ENCODE data around the gene MKRN2. TPM values are rescaled to one million over a fixed set of nuclear protein-coding genes. Genes with fewer than 3 reads are reported as not detected.
A peak's percentile ranks its signal among the peaks of the same experiment; 100 is the strongest.

MKRN2 gene
- total RNA-seq, 5 donors from 2014 or later (not counting 1 experiment from before 2014, with no cell fraction given) = 22.2 to 31.7 (median 27.5) TPM

GRCh38 chr3:12559520-12559919, 2.6 kb downstream of the MKRN2 start:
- H3K4me3 ChIP-seq (ENCODE audit: control insufficient read depth in 1 of 2, extremely low read depth in 1 of 2, low read length in 1 of 2) = no peak overlapping the region
- Mint-ChIP-seq H3K27me3 (peaks cover 10 to 19% of the 10 kb centered on the region in 2 donors), H3K36me3 (peaks cover 3% of the 10 kb centered on the region), H3K4me3 (peak overlapping the region in 1 of 3 donors; percentile 95), H3K4me1 (peaks cover 65 to 68% (median 67%) of the 10 kb centered on the region in 3 donors), H3K27ac (no peak overlapping the region), H3K9me3 (no peaks in the 10 kb centered on the region)
- WGBS (ENCODE audit: insufficient coverage) = 90% methylated on average over 2 of the region's 3 CpGs
- DNase-seq = no peak
- H3K4me1 ChIP-seq (ENCODE audit: control insufficient read depth in 1 of 2, extremely low read depth in 1 of 2, insufficient read depth in 2 of 2, low read length in 2 of 2) = peaks cover 16 to 17% of the 10 kb centered on the region in 2 experiments
- ChIA-PET POLR2A (no interaction called here), CTCF (no interaction called here)
- H3K27me3 ChIP-seq (replicated peaks in 1 of 2; ENCODE audit: control insufficient read depth in 2 of 2, extremely low read depth in 1 of 2, insufficient read depth in 2 of 2, low read length in 1 of 2) = peaks cover 0 to 16% of the 10 kb centered on the region in 2 experiments
- H3K36me3 ChIP-seq (ENCODE audit: control insufficient read depth in 2 of 2, extremely low read depth in 1 of 2, insufficient read depth in 1 of 2, low read length in 1 of 2) = no peaks in the 10 kb centered on the region
- H3K27ac ChIP-seq (ENCODE audit: low read length) = no peak overlapping the region
- H3K9me3 ChIP-seq = no peaks in the 10 kb centered on the region
- ATAC-seq (replicated peaks in 1 of 4) = no peak

GRCh38 chr3:12560505-12561190, 3.8 kb downstream of the MKRN2 start:
- H3K4me3 ChIP-seq (ENCODE audit: control insufficient read depth in 1 of 2, extremely low read depth in 1 of 2, low read length in 1 of 2) = no peak overlapping the region
- H3K27ac Mint-ChIP-seq = peak overlapping the region in 1 of 2 donors; percentile 71
- POLR2A ChIA-PET = no interaction called here
- DNase-seq = no peak
- peaks cover 4 to 8% of the 10 kb centered on the region in 2 donors for H3K27me3 Mint-ChIP-seq
- H3K36me3 ChIP-seq (ENCODE audit: control insufficient read depth in 2 of 2, extremely low read depth in 1 of 2, insufficient read depth in 1 of 2, low read length in 1 of 2) = no peaks in the 10 kb centered on the region
- peaks cover 16 to 17% of the 10 kb centered on the region in 2 experiments for H3K4me1 ChIP-seq (ENCODE audit: control insufficient read depth in 1 of 2, extremely low read depth in 1 of 2, insufficient read depth in 2 of 2, low read length in 2 of 2)
- peak overlapping the region in 1 of 3 donors; percentile 1 for H3K4me3 Mint-ChIP-seq
- CTCF ChIA-PET = interaction anchor here in 1 of 2 donors (1.3 kb wide), 1 partner anchor 9 kb away, joined by 3 read pairs; no protein-coding TSS in a partner anchor
- no peak overlapping the region for H3K27ac ChIP-seq (ENCODE audit: low read length)
- peaks cover 69 to 74% (median 73%) of the 10 kb centered on the region in 3 donors for H3K4me1 Mint-ChIP-seq
- peaks cover 12% of the 10 kb centered on the region for H3K36me3 Mint-ChIP-seq
- H3K27me3 ChIP-seq (replicated peaks in 1 of 2; ENCODE audit: control insufficient read depth in 2 of 2, extremely low read depth in 1 of 2, insufficient read depth in 2 of 2, low read length in 1 of 2) = peaks cover 0 to 10% of the 10 kb centered on the region in 2 experiments
- no peaks in the 10 kb centered on the region for H3K9me3 ChIP-seq
- no peak for ATAC-seq (replicated peaks in 1 of 4)
- H3K9me3 Mint-ChIP-seq = no peaks in the 10 kb centered on the region
- WGBS (ENCODE audit: insufficient coverage) = 73% methylated on average over 2 of the region's 5 CpGs

GRCh38 chr3:12561397-12561796, 4.5 kb downstream of the MKRN2 start:
- ChIA-PET POLR2A (no interaction called here), CTCF (interaction anchor here in 1 of 2 donors (1.3 kb wide), 1 partner anchor 9 kb away, joined by 3 read pairs; no protein-coding TSS in a partner anchor)
- DNase-seq = no peak
- peaks cover 0 to 3% of the 10 kb centered on the region in 2 experiments for H3K27me3 ChIP-seq (replicated peaks in 1 of 2; ENCODE audit: control insufficient read depth in 2 of 2, extremely low read depth in 1 of 2, insufficient read depth in 2 of 2, low read length in 1 of 2)
- Mint-ChIP-seq H3K4me1 (peaks cover 65 to 71% (median 71%) of the 10 kb centered on the region in 3 donors), H3K27ac (peak overlapping the region in 1 of 2 donors; percentile 25), H3K36me3 (peaks cover 16% of the 10 kb centered on the region), H3K4me3 (no peak overlapping the region), H3K27me3 (peaks cover 0 to 2% of the 10 kb centered on the region in 2 donors), H3K9me3 (peaks cover 3 to 5% (median 4%) of the 10 kb centered on the region in 3 donors)
- peaks cover 11 to 16% of the 10 kb centered on the region in 2 experiments for H3K4me1 ChIP-seq (ENCODE audit: control insufficient read depth in 1 of 2, extremely low read depth in 1 of 2, insufficient read depth in 2 of 2, low read length in 2 of 2)
- H3K36me3 ChIP-seq (ENCODE audit: control insufficient read depth in 2 of 2, extremely low read depth in 1 of 2, insufficient read depth in 1 of 2, low read length in 1 of 2) = no peaks in the 10 kb centered on the region
- 77% methylated on average over 2 of the region's 2 CpGs for WGBS (ENCODE audit: insufficient coverage)
- H3K4me3 ChIP-seq (ENCODE audit: control insufficient read depth in 1 of 2, extremely low read depth in 1 of 2, low read length in 1 of 2) = no peak overlapping the region
- no peaks in the 10 kb centered on the region for H3K9me3 ChIP-seq
- no peak for ATAC-seq (replicated peaks in 1 of 4)
- H3K27ac ChIP-seq (ENCODE audit: low read length) = no peak overlapping the region

GRCh38 chr3:12562451-12562850, 5.6 kb downstream of the MKRN2 start:
- Histone ChIP-seq H3K9me3 (no peaks in the 10 kb centered on the region), H3K4me3 (ENCODE audit: control insufficient read depth in 1 of 2, extremely low read depth in 1 of 2, low read length in 1 of 2) (no peak overlapping the region), H3K4me1 (ENCODE audit: control insufficient read depth in 1 of 2, extremely low read depth in 1 of 2, insufficient read depth in 2 of 2, low read length in 2 of 2) (peaks cover 8 to 15% of the 10 kb centered on the region in 2 experiments), H3K27me3 (replicated peaks in 1 of 2; ENCODE audit: control insufficient read depth in 2 of 2, extremely low read depth in 1 of 2, insufficient read depth in 2 of 2, low read length in 1 of 2) (no peaks in the 10 kb centered on the region), H3K36me3 (ENCODE audit: control insufficient read depth in 2 of 2, extremely low read depth in 1 of 2, insufficient read depth in 1 of 2, low read length in 1 of 2) (no peaks in the 10 kb centered on the region), H3K27ac (ENCODE audit: low read length) (no peak overlapping the region)
- Mint-ChIP-seq H3K4me3 (no peak overlapping the region), H3K9me3 (peaks cover 4 to 11% (median 8%) of the 10 kb centered on the region in 3 donors), H3K4me1 (peaks cover 66 to 69% (median 66%) of the 10 kb centered on the region in 3 donors), H3K27me3 (no peaks in the 10 kb centered on the region), H3K27ac (no peak overlapping the region), H3K36me3 (peaks cover 22% of the 10 kb centered on the region)
- POLR2A ChIA-PET = no interaction called here
- no peak for DNase-seq
- CTCF ChIA-PET = no interaction called here
- WGBS (ENCODE audit: insufficient coverage) = no CpG with 5 or more reads among the region's 1 CpG
- ATAC-seq (replicated peaks in 1 of 4) = no peak

GRCh38 chr3:12566976-12567375, 10.1 kb downstream of the MKRN2 start:
- DNase-seq = no peak
- no peak overlapping the region for H3K4me3 ChIP-seq (ENCODE audit: control insufficient read depth in 1 of 2, extremely low read depth in 1 of 2, low read length in 1 of 2)
- H3K27ac Mint-ChIP-seq = no peak overlapping the region
- ChIA-PET POLR2A (interaction anchor here in 1 of 2 donors (0.6 kb wide), 2 partner anchors 13 to 1295 kb away, joined by 3 read pairs; partner anchors contain the start of gene ATG7), CTCF (no interaction called here)
- no peak overlapping the region for H3K27ac ChIP-seq (ENCODE audit: low read length)
- no peaks in the 10 kb centered on the region for H3K27me3 ChIP-seq (replicated peaks in 1 of 2; ENCODE audit: control insufficient read depth in 2 of 2, extremely low read depth in 1 of 2, insufficient read depth in 2 of 2, low read length in 1 of 2)
- peaks cover 0 to 2% of the 10 kb centered on the region in 2 experiments for H3K4me1 ChIP-seq (ENCODE audit: control insufficient read depth in 1 of 2, extremely low read depth in 1 of 2, insufficient read depth in 2 of 2, low read length in 2 of 2)
- H3K36me3 Mint-ChIP-seq = peaks cover 56% of the 10 kb centered on the region
- no peaks in the 10 kb centered on the region for H3K9me3 ChIP-seq
- peaks cover 4 to 11% (median 8%) of the 10 kb centered on the region in 3 donors for H3K9me3 Mint-ChIP-seq
- H3K4me3 Mint-ChIP-seq = no peak overlapping the region
- no peak for ATAC-seq (replicated peaks in 1 of 4)
- H3K36me3 ChIP-seq (ENCODE audit: control insufficient read depth in 2 of 2, extremely low read depth in 1 of 2, insufficient read depth in 1 of 2, low read length in 1 of 2) = peaks cover 0 to 35% of the 10 kb centered on the region in 2 donors
- H3K4me1 Mint-ChIP-seq = peaks cover 25 to 37% (median 25%) of the 10 kb centered on the region in 3 donors
- H3K27me3 Mint-ChIP-seq = no peaks in the 10 kb centered on the region

- WGBS (ENCODE audit: insufficient coverage) = 100% methylated on average over 1 of the region's 3 CpGs
- POLR2A ChIA-PET = interaction anchor here in 1 of 2 donors (0.6 kb wide), 1 partner anchor 29 kb away, joined by 3 read pairs; no protein-coding TSS in a partner anchor
These were observed 11.9 kb downstream of the MKRN2 start for GRCh38 chr3:12568747-12569146.

More at GRCh38 chr3:12568747-12569146, 11.9 kb downstream of the MKRN2 start:
- H3K27ac ChIP-seq (ENCODE audit: low read length) = no peak overlapping the region
- CTCF ChIA-PET = no interaction called here
- no peak overlapping the region for H3K27ac Mint-ChIP-seq
- H3K9me3 ChIP-seq = no peaks in the 10 kb centered on the region
- no peak for DNase-seq
- H3K4me3 Mint-ChIP-seq = no peak overlapping the region
- H3K4me1 ChIP-seq (ENCODE audit: control insufficient read depth in 1 of 2, extremely low read depth in 1 of 2, insufficient read depth in 2 of 2, low read length in 2 of 2) = no peaks in the 10 kb centered on the region
- no peak overlapping the region for H3K4me3 ChIP-seq (ENCODE audit: control insufficient read depth in 1 of 2, extremely low read depth in 1 of 2, low read length in 1 of 2)
- H3K4me1 Mint-ChIP-seq = peaks cover 15 to 30% (median 16%) of the 10 kb centered on the region in 3 donors
- H3K9me3 Mint-ChIP-seq = peaks cover 4 to 11% (median 8%) of the 10 kb centered on the region in 3 donors
- peaks cover 0 to 51% of the 10 kb centered on the region in 2 donors for H3K36me3 ChIP-seq (ENCODE audit: control insufficient read depth in 2 of 2, extremely low read depth in 1 of 2, insufficient read depth in 1 of 2, low read length in 1 of 2)
- H3K36me3 Mint-ChIP-seq = peaks cover 66% of the 10 kb centered on the region
- no peaks in the 10 kb centered on the region for H3K27me3 Mint-ChIP-seq
- no peak for ATAC-seq (replicated peaks in 1 of 4)
- no peaks in the 10 kb centered on the region for H3K27me3 ChIP-seq (replicated peaks in 1 of 2; ENCODE audit: control insufficient read depth in 2 of 2, extremely low read depth in 1 of 2, insufficient read depth in 2 of 2, low read length in 1 of 2)
